NCI-H1092 treated with DMSO at 0.1 percent for 48 hours (cell line): ENCODE results near the gene LYRM1.
"Not testable (repeated sequence)": the region's sequence is repeated elsewhere in the genome, so short reads cannot be mapped to it uniquely, and the experiment has no call there.

Experiments
- DNase-seq: peaks from one replicate; lab custom pipeline; 2025; lab: John Stamatoyannopoulos, UW

Gene LYRM1

GRCh38 chr16:20937736-20938135 is 37.2 kb downstream of the LYRM1 start:
- no peak for DNase-seq

GRCh38 chr16:20938426-20938825 is 37.9 kb downstream of the LYRM1 start:
- no peak for DNase-seq

- DNase-seq, result no peak
Measured at GRCh38 chr16:20939611-20940010, 39.0 kb downstream of the LYRM1 start.

- DNase-seq, result no peak
Measured at GRCh38 chr16:20940871-20941635, 40.5 kb downstream of the LYRM1 start.

- no peak for DNase-seq
Measured at GRCh38 chr16:20941636-20941926, 41.0 kb downstream of the LYRM1 start.

- no peak for DNase-seq
Measured at GRCh38 chr16:20942256-20942655, 41.7 kb downstream of the LYRM1 start.

- no peak for DNase-seq
Measured at GRCh38 chr16:20944861-20945574, 44.4 kb downstream of the LYRM1 start.

- not testable (repeated sequence) for DNase-seq
Measured at GRCh38 chr16:20945575-20945875, 45.0 kb downstream of the LYRM1 start.

GRCh38 chr16:20946015-20946629 is 45.6 kb downstream of the LYRM1 start:
- no peak for DNase-seq

GRCh38 chr16:20948444-20948843 is 47.9 kb downstream of the LYRM1 start:
- no peak for DNase-seq

- DNase-seq, result no peak
Measured at GRCh38 chr16:20949660-20950059, 49.1 kb downstream of the LYRM1 start.

- DNase-seq, result no peak
Measured at GRCh38 chr16:20950294-20950693, 49.7 kb downstream of the LYRM1 start.

GRCh38 chr16:20952139-20952920 is 51.8 kb downstream of the LYRM1 start:
- peak; percentile 30 for DNase-seq

GRCh38 chr16:20954574-20954973 is 54.0 kb downstream of the LYRM1 start:
- DNase-seq, result no peak

GRCh38 chr16:20956319-20956718 is 55.7 kb downstream of the LYRM1 start:
- DNase-seq, result no peak

GRCh38 chr16:20957153-20957552 is 56.6 kb downstream of the LYRM1 start:
- DNase-seq, result no peak

- DNase-seq, result no peak
Measured at GRCh38 chr16:20960899-20961298, 60.3 kb downstream of the LYRM1 start.

- DNase-seq, result no peak
Measured at GRCh38 chr16:20968765-20969164, 68.2 kb downstream of the LYRM1 start.

- no peak for DNase-seq
Measured at GRCh38 chr16:20969386-20969785, 68.8 kb downstream of the LYRM1 start.

GRCh38 chr16:20971401-20971800 is 70.8 kb downstream of the LYRM1 start:
- DNase-seq, result no peak

- DNase-seq, result not testable (repeated sequence)
Measured at GRCh38 chr16:20973201-20973600, 72.6 kb downstream of the LYRM1 start.
